ENCODE measurements around the gene ZFR. TPM values are rescaled to one million over a fixed set of nuclear protein-coding genes. Genes with fewer than 3 reads are reported as not detected.
"Not testable (repeated sequence)": the region's sequence is repeated elsewhere in the genome, so short reads cannot be mapped to it uniquely, and the experiment has no call there.

Gene ZFR
- polyA plus RNA-seq, 12 donors: 76.0 to 181 (median 90.6) TPM

DNA sequence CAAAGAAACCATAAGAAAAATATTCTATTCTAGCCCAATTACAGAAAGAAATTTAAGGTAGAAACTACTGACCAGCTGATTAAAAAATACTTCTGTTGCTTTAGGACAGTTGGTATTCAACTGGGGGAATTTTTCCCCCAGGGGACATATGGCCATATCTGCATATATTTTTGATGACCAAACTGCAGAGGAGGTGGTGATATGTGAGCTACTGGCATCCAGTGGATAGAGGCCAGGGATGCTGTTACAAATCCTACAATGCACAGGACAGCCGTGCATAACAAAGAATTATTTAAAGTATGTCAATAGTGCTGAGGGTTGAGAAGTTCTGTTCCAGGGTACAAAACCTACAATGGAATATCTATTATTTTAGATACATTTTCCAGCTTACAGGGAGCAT lies 24.0 kb downstream of the ZFR start:
- peak; percentile 6 for DNase-seq

DNA sequence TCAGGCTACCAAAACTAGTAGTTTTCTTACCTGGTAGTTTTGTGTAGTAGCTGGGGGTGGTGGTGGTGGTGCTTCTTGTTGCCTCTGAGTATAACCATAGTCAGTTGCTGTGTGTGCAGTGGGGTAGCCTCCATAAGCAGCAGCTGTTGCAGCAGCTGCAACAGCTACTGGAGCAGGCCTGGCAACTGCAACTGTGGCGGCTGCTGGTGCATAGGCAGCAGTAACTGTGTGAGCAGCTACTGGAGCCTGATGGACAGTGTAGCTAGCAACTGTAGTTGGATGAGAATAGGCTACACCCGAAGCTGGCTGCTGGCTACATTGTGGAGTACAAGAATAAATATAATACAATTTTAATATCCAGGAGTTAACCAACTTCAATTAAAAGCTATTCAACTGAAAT lies 24.7 kb downstream of the ZFR start:
- DNase-seq: peak; percentile 35

DNA sequence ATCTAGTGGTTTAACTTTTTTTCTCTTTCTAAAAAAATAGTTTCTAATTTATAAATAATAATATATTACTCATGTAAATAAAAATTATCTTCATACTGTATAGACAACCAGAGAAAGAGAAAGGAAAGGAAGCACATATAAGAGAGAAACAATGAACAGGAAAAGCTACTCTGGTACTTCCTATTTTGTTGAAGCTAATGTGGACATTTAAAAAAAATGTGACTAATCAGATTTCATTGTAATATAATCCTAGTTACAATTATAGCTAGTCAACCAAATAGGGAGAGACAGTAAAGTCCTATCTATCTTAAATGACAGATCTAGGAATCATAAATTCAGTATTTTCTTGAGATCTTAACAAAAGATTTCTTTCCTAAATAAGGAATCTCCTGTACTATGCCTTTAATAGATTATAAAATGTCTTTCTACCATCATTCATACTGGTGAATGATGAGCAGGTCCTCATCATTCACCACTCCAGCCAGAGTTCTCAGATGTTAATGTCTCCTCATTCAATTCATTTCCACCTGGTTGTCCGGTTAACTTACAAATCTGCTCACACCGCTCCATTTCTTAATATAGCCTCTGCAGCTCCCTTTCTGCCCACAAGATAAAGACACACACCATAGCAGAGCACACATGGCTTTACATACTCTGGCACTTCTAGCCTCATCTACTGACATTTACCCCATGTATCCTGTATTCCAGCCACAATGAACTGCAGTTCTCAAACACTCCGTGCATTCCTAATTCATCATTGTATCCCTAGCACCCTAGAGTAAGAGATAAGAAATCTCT lies 30.9 kb downstream of the ZFR start:
- no peak for DNase-seq

- no peak for DNase-seq
These were observed 33.9 kb downstream of the ZFR start for GRCh38 chr5:32410630-32411029.

GRCh38 chr5:32406650-32407049 lies 37.9 kb downstream of the ZFR start:
- no peak for DNase-seq

GRCh38 chr5:32405507-32405906 lies 39.0 kb downstream of the ZFR start:
- no peak for DNase-seq

- DNase-seq: no peak
These were observed 40.8 kb downstream of the ZFR start for GRCh38 chr5:32403760-32404159.

DNA sequence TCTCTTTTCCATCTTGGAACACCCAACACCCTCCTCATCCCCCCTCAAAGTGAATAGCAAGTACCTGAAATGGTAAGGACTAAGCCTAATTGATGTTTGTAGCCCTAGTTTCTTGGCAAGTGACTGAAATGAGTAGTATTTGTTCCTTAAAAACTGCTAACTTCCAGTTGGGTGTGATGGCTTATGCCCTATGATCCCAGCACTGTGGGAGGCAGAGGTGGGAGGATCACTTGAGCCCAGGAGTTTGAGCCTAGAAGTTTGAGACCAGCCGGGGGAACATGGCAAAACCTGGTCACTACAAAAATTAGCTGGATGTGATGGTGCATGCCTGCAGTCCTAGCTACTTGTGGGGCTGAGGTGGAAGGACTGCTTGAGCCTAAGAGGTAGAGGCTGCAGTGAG lies 44.1 kb downstream of the ZFR start:
- DNase-seq: no peak

- not testable (repeated sequence) for DNase-seq
These were observed 45.8 kb downstream of the ZFR start for GRCh38 chr5:32398754-32399153.

DNA sequence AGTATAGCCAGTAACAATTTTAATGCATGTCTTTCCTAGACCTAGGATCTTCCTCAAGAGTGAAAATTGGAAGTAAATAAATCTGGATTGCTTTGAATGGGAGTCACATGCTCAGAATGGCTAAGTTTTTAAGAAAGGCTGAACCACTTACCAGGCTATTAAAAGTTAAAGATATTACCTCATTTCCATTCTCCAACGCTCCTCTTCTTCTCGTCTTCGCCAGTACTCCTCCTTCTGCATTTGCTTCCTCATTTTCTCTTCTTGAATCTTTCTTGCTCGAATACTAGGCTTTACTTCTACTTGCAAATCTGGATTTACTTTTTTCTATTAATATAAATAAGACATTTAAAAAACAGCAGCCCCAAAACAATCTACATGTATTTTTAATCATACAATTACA lies 49.6 kb downstream of the ZFR start:
- no peak for DNase-seq

GRCh38 chr5:32392039-32392438 lies 52.5 kb downstream of the ZFR start:
- DNase-seq: no peak

- no peak for DNase-seq
These were observed 53.5 kb downstream of the ZFR start for GRCh38 chr5:32390819-32391591.

GRCh38 chr5:32388432-32389129 lies 56.0 kb downstream of the ZFR start:
- no peak for DNase-seq

DNA sequence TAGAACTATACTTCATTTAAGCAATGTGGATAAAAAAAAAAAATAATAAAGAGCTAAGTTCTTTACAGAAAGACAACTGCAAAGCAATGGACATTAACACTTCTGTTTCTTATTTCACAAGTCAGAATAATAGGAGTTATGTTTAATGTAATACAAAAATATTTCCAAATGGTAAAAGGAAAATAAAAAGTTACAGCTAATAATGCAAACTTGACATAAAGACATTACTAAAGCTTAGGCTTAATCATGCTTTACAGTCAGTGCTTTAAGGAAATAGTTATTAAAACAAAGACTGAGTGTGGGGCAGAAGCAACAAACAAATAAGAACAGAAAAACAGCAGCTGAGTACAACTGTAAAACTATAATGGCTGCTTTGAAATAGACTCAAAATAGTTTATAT lies 56.7 kb downstream of the ZFR start:
- DNase-seq: no peak

DNA sequence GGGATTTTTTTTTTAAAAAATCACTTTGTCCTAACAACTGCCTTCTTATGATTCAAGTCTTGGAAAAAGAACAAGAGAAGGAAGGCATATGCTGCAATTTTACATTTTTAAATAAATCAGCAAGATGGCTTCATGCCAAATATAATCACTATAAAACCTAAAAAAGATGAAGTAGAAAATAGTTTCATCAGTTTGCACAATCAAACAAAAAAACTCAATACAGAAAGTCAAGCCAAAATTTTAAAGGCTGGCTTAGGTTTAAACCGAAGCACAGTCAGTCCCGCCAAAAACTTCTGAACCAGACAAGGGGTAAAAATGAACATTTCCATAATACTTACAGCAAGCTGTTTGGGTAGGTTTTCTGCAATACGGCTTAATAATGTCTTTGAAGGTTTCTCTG lies 57.3 kb downstream of the ZFR start:
- peak; percentile 33 for DNase-seq

DNA sequence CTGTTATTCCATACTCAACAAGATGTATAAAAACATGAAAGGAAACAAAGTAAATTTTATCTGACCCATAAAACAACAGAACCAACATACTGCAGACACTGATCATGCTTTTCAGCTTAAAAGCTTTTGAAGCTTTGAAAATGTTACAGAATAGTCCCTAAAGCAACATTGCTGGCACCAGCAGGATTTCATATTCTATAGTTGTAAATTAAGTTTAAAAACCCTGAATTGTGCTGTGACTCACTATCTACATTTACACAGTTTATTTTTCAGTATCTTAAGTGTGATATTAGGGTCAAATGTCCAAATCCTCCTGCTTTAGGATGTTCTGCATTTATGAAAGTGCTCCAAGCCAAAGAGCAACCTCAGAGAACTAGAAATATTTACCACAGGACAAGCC lies 59.9 kb downstream of the ZFR start:
- no peak for DNase-seq

- no peak for DNase-seq
These were observed 61.0 kb downstream of the ZFR start for GRCh38 chr5:32383586-32383985.

DNA sequence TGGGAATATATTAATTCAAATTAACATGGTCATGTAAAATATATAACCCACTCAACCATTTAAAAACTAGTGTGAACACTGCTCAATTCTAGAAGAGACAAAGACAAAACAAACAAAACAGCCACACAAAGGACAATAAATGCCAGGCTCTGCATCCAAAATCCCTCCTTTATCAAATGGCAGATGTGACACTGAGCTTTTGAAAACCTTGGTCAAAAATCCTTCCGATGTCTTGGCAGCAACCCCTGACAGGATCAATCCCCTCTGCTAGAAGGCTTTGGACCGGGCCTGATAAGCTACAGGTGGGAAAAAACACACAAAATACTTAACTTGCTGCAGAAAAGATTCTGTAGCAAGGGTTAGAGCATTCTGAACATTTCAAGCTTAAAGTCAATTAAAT lies 61.5 kb downstream of the ZFR start:
- no peak for DNase-seq

- DNase-seq: no peak
These were observed 65.1 kb downstream of the ZFR start for GRCh38 chr5:32379421-32379820.

GRCh38 chr5:32378966-32379365 lies 65.6 kb downstream of the ZFR start:
- no peak for DNase-seq

GRCh38 chr5:32369542-32370155 lies 74.9 kb downstream of the ZFR start:
- DNase-seq: no peak

- no peak for DNase-seq
These were observed 75.5 kb downstream of the ZFR start for GRCh38 chr5:32369032-32369431.
